GM19043 (cell line): ENCODE data around the gene MAGI1.
"Not testable (repeated sequence)": the region's sequence is repeated elsewhere in the genome, so short reads cannot be mapped to it uniquely, and the experiment has no call there.

ENCODE experiments used
- ATAC-seq: cut with Tn5 transposase; IDR thresholded peaks from one replicate; pipeline ENCODE4 v1.9.1; 2021; ENCODE audit warnings: low read depth; ENCODE audit not compliant: unreplicated experiment

MAGI1 gene

GRCh38 chr3:65914740-65915367 lies 123.9 kb downstream of the MAGI1 start:
- no peak for ATAC-seq

- ATAC-seq: no peak
These were observed 124.5 kb downstream of the MAGI1 start for GRCh38 chr3:65914032-65914739.

- ATAC-seq: no peak
These were observed 126.1 kb downstream of the MAGI1 start for GRCh38 chr3:65912647-65913046.

- no peak for ATAC-seq
These were observed 130.1 kb downstream of the MAGI1 start for GRCh38 chr3:65908588-65908987.

- no peak for ATAC-seq
These were observed 131.2 kb downstream of the MAGI1 start for GRCh38 chr3:65907232-65908130.

DNA sequence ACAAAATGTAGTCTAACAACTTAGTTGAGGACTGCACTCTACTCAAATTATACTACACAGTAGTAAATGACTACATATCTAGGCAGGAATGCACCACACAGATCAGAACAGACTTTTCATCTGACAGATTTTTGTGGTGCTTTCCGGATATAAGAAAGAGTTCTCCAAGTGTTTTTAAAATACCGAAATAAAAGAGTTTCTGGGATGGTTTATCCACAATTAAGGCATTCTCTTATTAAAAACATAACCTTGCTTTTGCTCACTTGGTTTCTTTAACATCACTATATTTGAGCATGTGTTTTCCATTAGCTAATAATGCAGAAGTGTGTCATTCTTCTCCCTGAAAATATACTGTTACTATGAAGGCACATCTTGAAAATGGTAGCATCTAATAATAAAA lies 132.9 kb downstream of the MAGI1 start:
- ATAC-seq: no peak

DNA sequence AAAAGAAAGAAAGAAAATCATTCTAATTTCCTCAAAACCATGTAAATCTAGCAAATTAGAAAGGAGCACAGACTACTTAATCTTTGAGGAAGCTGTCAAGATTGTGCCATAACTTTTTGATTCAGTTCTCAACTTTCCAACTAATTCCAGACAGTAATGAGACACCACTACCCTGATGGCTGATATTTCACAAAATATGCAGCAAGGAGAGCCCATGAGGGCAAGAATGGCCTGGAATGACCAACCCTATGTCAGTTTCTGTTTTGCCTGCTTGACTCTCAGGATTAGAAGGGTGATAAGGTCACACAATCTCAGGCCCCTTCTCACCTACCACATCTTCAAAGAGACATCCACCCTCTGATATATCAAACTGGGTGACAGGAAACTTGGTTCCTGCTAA lies 134.7 kb downstream of the MAGI1 start:
- ATAC-seq: no peak

DNA sequence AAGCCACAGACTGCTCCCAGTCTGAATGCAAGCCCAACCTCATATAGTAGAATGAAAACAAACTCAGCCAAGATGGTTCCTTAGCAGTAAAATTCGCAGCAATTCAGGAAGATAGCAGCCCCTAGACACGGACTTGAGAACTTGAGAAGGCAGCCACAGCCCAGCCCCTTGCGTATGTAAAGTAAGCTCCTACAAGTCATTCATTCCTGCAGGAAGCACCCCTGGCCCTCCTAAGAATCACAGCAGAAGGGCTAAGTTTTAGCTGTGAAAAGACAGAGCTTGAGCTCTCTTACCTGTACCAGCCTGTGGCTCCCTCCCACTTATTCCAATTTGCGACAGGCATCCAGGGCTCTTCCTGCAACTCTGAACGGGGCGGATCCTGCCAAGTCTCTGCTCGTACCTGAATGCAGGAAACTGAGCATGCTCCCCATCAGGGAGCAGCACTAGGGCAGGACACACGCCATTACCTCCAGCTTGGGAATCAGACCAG lies 136.4 kb downstream of the MAGI1 start:
- ATAC-seq: no peak

- ATAC-seq: no peak
These were observed 137.5 kb downstream of the MAGI1 start for GRCh38 chr3:65901226-65901625.

GRCh38 chr3:65899226-65899625 lies 139.5 kb downstream of the MAGI1 start:
- ATAC-seq: no peak

GRCh38 chr3:65897766-65898165 lies 141.0 kb downstream of the MAGI1 start:
- no peak for ATAC-seq

DNA sequence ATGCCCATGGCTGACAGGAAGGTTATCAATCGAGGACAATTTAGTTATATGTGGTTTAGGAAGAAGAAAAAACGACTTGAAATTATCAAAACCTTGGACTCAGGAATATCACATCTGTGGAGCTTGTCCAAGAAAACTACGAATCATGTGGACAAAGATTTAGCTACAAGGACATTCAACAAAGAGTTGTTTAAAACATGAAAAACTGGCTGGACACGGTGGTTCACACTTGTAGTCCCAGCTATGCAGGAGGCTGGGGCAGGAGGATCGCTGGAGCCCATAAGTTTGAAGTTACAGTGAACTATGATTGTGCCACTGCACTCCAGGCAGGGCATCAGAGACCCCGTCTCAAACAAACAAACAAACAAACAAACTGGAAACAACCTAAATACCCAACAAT lies 142.4 kb downstream of the MAGI1 start:
- no peak for ATAC-seq

DNA sequence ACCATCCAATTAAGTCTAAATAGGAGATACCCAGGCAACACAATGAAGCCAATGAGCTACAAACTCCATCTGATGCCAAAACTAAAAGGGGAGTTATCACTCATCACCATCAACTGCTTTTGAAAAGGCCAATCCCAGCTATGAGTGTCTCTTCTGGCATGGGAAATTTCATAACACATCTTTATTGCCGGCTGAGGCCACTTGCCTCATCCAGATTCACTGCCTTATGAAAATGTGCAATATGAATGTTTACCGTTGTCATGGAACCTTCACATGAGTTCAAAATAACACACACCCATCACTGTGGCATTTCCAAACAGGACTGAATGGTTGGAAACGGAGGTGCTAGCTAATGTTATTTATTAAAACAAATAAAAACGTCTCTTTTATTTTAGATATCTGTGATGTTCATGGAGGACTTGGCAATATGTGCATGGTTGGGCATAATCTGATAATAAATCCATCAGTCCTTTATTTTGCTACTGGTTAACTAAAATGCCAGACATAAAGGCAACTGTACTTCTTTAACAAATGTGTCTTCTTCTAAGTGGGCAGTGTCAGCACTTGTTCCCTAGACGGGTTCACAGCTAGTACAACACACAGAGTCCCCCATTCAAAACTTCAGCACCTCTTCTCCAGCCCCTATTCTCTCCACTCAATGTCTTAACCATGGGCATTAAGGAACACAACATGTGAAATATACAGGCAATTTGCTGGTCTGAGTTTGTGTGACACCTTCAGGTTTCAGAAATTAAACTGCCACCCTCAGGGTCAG lies 143.9 kb downstream of the MAGI1 start:
- no peak for ATAC-seq

DNA sequence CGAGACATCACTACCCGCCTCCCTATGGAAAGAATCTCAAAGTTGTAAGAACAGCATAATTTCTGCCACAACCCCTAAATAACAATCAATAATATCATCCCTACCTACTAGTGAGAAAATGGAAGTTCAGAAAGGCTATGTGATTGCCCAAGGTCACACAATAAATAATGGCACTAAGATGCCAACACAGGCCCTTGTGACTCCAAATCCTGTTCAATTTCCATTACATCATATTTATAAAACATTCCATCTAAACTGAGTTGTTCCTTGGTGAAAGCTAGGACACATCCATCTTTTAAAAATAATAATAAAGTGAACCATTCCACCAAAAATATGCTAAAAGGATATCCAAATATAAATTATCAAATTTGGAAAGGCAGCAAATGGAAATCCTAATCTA lies 144.6 kb downstream of the MAGI1 start:
- ATAC-seq: no peak

DNA sequence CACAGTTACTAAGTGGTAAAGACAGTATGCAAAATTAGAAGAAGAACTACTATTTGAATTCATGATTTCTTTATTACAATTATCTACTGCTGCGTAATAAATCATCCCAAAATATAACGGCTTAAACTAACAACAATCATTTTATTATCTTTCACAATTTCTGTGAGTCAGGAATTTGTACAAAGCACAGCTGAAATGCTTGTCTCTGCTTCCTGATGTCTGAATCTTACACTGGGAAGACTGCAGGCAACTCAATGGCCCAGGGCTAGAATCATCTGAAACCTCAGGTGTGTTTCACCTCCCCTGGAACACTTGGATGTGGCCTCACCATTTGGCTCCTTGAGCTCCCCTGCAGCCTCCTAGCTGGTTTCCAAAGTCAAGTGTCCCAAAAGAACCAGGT lies 145.1 kb downstream of the MAGI1 start:
- no peak for ATAC-seq

DNA sequence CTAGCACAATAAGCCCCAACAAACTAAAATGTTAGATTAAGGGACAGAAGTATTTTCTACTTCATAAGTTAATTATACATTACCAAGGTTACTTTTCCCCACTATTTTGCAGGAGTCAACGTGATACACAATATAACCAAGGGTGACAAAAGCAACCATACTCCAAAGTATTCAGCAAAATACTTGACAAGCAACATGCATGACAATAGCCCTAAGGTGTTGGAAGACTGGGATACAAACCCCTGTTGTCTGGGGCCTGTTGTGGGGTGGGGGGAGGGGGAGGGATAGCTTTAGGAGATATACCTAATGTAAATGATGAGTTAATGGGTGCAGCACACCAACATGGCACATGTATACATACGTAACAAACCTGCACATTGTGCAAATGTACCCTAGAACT lies 147.2 kb downstream of the MAGI1 start:
- ATAC-seq: not testable (repeated sequence)

DNA sequence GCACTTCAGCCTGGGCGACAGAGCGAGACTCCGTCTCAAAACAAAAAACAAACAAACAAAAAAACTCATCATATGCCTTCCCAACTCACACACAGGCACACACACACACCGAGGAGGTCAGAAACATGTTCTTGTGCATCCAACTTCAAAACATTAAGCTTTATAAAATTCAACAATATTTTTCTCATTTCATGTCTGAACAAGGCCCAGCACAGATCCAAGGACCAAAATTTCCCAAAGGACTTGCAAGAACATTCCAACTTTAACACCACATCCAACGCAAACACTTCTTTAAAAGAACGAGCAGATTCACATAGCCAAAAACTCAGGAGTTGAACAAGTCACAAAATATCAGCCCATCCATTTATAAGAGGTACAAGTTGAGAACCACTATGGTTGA lies 148.4 kb downstream of the MAGI1 start:
- no peak for ATAC-seq

GRCh38 chr3:65889707-65890099 lies 149.0 kb downstream of the MAGI1 start:
- ATAC-seq: no peak

DNA sequence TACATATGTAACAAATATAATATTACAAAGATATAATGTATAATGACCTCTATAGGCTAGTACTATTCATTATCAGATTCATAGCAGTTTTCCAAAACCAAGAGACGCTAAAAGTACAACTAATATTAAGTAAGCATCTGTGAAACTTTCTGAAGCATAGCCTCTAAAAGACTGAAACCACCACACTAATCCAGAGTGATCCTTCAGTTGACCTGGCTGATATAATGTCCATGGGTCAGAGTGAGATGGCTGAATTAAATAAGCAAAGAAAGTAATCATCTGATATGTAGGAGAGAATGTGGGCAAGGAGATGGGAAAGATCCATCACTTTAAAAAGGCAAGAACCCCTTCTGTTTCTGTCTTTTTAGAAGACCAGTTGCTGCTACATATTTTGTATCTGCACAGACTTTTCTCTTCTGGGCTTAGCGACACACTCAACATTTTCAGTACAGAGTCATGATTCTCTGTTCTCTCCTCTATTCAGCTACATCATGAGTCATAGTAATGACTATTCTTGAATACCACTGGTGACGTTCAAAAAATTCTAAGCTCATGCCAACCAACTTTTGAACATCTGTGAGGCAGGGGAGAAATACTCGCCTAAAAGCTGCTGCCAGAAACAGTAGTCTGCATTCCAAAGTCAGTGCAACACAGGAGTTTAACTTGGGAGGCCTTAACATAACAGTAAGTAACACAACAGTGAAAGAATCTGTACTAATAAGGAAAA lies 149.6 kb downstream of the MAGI1 start:
- ATAC-seq: no peak

DNA sequence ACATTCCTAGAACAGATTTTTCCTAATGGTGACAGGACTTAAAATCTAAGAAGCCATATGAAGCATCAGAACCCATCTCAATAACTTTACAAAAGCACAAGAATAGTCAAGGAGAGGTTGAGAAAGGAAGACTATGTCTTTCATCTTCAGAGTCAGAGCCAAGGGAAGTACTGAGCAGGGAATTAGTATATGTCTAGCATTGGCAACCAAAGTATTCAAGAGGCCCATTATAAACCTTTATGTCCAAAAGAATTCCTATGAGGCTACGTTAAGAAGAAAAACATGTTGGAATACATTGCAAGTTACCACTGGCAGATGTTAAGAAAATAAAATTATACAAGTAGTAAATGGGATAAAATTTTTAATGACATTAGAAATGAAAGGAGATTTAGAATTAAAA lies 150.5 kb downstream of the MAGI1 start:
- ATAC-seq: no peak
